IMR-90 (cell line): ENCODE data around the gene CD209.

Source experiments
- BHLHE40 ChIP-seq: fragments of 150-350 bp; IDR thresholded peaks from 2 replicates; pipeline ENCODE4 v1.6.1; 2016; ENCODE audit warnings: mild to moderate bottlenecking, low read depth, low read length
- CHD1 ChIP-seq: IDR thresholded peaks from 2 replicates; pipeline ENCODE4 v1.6.1; 2012; ENCODE audit warnings: low read depth, low read length, improper control_type of control experiment
- MXI1 ChIP-seq: IDR thresholded peaks from 2 replicates; pipeline ENCODE4 v1.6.1; 2012; ENCODE audit warnings: low read depth, mild to moderate bottlenecking, low read length, moderate library complexity, borderline replicate concordance
- POLR2A ChIP-seq: IDR thresholded peaks from 2 replicates; pipeline ENCODE4 v1.6.1; 2012; ENCODE audit warnings: mild to moderate bottlenecking, low read depth, low read length
- RFX5 ChIP-seq: IDR thresholded peaks from 2 replicates; pipeline ENCODE4 v1.8.0; 2012; ENCODE audit warnings: low read depth, mild to moderate bottlenecking, low read length, moderate library complexity
- SMC3 ChIP-seq: fragments of 150-350 bp; IDR thresholded peaks from 2 replicates; pipeline ENCODE4 v1.6.1; 2016; ENCODE audit warnings: low read depth, mild to moderate bottlenecking, antibody characterized with exemption, low read length, moderate library complexity
- TF ChIP-seq, protein P1 (sequence below): conservative IDR thresholded peaks from 2 replicates; pipeline ENCODE4 v1.5.1; 2012; ENCODE audit warnings: mild to moderate bottlenecking, low read depth, low read length, improper control_type of control experiment
- TF ChIP-seq, protein P2 (sequence below): fragments of 150-350 bp; IDR thresholded peaks from 2 replicates; pipeline ENCODE4 v1.6.1; 2016; ENCODE audit warnings: low read depth, mild to moderate bottlenecking, low read length, moderate library complexity, borderline replicate concordance
- TF ChIP-seq, protein P3 (sequence below): fragments of 150-350 bp; IDR thresholded peaks from 2 replicates; pipeline ENCODE4 v1.6.1; 2017; ENCODE audit warnings: mild to moderate bottlenecking, antibody characterized with exemption, low read length, low read depth

DNA sequence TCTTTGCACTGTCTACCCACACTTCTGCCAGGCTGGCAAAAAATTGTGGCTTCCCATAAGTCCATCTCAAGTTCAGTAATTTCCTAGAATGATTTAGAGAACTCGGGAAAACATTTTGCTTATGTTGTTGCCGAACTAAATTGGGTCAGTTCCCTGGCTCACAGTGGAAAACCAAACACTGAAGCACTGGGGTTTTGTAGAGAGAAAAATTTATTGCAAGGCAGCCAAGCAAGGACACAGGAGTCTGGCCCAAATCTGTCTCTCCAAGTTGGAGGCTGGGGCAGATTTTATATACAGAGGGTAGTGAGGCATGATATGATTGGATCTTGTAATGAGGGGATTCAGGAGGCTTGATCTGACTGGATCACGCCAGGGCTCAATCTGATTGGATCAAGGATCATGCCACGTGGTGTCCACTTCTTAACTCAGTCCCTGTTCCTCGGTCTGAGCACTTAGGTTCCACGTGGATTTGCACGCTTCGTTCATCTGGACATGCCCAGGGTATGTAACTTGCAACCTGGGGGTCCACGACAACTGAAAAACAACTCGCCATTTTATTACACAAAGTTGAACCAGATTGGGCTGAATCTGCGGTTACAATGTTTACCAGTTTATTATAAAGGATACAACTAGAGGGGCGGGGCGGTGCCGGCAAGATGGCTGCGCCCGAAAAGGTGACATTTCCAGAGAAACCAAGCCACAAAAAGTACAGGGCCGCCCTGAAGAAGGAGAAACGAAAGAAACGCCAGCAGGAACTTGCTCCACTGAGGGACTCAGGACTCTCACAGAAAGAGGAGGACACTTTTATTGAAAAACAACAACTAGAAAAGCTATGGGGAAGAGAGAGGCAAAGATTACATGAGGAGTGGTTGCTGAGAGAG, 7.3 kb downstream of the CD209 start:
- TF ChIP-seq, protein P1, sequence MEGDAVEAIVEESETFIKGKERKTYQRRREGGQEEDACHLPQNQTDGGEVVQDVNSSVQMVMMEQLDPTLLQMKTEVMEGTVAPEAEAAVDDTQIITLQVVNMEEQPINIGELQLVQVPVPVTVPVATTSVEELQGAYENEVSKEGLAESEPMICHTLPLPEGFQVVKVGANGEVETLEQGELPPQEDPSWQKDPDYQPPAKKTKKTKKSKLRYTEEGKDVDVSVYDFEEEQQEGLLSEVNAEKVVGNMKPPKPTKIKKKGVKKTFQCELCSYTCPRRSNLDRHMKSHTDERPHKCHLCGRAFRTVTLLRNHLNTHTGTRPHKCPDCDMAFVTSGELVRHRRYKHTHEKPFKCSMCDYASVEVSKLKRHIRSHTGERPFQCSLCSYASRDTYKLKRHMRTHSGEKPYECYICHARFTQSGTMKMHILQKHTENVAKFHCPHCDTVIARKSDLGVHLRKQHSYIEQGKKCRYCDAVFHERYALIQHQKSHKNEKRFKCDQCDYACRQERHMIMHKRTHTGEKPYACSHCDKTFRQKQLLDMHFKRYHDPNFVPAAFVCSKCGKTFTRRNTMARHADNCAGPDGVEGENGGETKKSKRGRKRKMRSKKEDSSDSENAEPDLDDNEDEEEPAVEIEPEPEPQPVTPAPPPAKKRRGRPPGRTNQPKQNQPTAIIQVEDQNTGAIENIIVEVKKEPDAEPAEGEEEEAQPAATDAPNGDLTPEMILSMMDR, result no peak
- no peak for TF ChIP-seq SMC3
- no peak for TF ChIP-seq BHLHE40
- no peak for TF ChIP-seq POLR2A
- TF ChIP-seq, protein P2, sequence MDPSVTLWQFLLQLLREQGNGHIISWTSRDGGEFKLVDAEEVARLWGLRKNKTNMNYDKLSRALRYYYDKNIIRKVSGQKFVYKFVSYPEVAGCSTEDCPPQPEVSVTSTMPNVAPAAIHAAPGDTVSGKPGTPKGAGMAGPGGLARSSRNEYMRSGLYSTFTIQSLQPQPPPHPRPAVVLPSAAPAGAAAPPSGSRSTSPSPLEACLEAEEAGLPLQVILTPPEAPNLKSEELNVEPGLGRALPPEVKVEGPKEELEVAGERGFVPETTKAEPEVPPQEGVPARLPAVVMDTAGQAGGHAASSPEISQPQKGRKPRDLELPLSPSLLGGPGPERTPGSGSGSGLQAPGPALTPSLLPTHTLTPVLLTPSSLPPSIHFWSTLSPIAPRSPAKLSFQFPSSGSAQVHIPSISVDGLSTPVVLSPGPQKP, result no peak
- TF ChIP-seq, protein P3, sequence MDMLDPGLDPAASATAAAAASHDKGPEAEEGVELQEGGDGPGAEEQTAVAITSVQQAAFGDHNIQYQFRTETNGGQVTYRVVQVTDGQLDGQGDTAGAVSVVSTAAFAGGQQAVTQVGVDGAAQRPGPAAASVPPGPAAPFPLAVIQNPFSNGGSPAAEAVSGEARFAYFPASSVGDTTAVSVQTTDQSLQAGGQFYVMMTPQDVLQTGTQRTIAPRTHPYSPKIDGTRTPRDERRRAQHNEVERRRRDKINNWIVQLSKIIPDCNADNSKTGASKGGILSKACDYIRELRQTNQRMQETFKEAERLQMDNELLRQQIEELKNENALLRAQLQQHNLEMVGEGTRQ, result no peak
- TF ChIP-seq CHD1, result no peak
- TF ChIP-seq MXI1, result no peak
- no peak for TF ChIP-seq RFX5
